Measurements from ENCODE around the gene DMRT3.

DNA sequence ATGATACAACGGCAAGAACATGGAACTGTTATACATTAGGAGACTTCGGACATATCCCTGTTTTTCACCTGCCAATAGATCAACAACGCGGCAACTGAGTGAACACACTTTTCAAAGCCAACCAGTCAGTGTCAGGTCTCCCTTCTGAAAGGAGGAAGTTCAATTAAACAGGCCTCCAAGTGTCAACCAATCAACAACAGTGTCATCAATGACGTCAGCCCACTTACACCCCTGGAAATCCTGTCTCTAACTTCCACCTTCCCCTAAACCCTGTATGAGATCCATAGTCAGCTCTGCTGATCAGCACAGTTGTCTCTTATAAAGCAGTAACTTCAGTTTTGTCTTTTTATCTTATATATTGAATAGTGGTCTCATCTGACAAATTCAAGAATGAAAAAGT is 36.6 kb downstream of the DMRT3 start:
- TF ChIP-seq CTCF (IDR thresholded peaks at IDR 0.05) (no peak), POLR2A (IDR thresholded peaks at IDR 0.05) (no peak)
